Hepatocyte (in vitro differentiated cells): Measurements from ENCODE around the gene ST8SIA6. TPM values are rescaled to one million over a fixed set of nuclear protein-coding genes. Genes with fewer than 3 reads are reported as not detected.

Experiments used
- DNase-seq: peaks from one replicate; pipeline ENCODE4 v3.0.0-alpha.2; 2016; ENCODE audit warnings: low spot score
- H2AFZ ChIP-seq: fragments of 200-600 bp; sonication (generic); 2 replicates; pipeline ENCODE4 v1.6.0; 2016; ENCODE audit warnings: antibody characterized with exemption, mild to moderate bottlenecking
- H3K27ac ChIP-seq: fragments of 200-600 bp; sonication (generic); 2 replicates; pipeline ENCODE4 v1.5.1; 2016; ENCODE audit warnings: mild to moderate bottlenecking
- H3K27me3 ChIP-seq: fragments of 200-600 bp; sonication (generic); 2 replicates; pipeline ENCODE4 v1.6.1; 2016
- H3K36me3 ChIP-seq: fragments of 200-600 bp; sonication (generic); replicated peaks from 2 replicates; pipeline ENCODE4 v1.5.1; 2016; ENCODE audit warnings: low read depth; ENCODE audit not compliant: insufficient read depth
- H3K4me1 ChIP-seq: fragments of 200-600 bp; sonication (generic); 2 replicates; pipeline ENCODE4 v1.5.1; 2016; ENCODE audit warnings: mild to moderate bottlenecking, moderate library complexity; ENCODE audit not compliant: insufficient read depth
- H3K4me2 ChIP-seq: fragments of 200-600 bp; sonication (generic); 2 replicates; pipeline ENCODE4 v1.6.0; 2016
- H3K4me3 ChIP-seq: fragments of 200-600 bp; sonication (generic); 2 replicates; pipeline ENCODE4 v1.5.1; 2016; ENCODE audit warnings: mild to moderate bottlenecking
- H3K79me2 ChIP-seq: fragments of 200-600 bp; sonication (generic); 2 replicates; pipeline ENCODE4 v1.6.0; 2017; ENCODE audit warnings: mild to moderate bottlenecking
- H3K9me2 ChIP-seq: fragments of 200-600 bp; sonication (generic); replicated peaks from 2 replicates; pipeline ENCODE4 v1.6.0; 2017; ENCODE audit warnings: mild to moderate bottlenecking; ENCODE audit not compliant: insufficient read depth
- H3K9me3 ChIP-seq: fragments of 200-600 bp; sonication (generic); 2 replicates; pipeline ENCODE4 v1.5.1; 2016; ENCODE audit warnings: low read depth, mild to moderate bottlenecking
- H4K20me1 ChIP-seq: fragments of 200-600 bp; sonication (generic); 2 replicates; pipeline ENCODE4 v1.6.0; 2016; ENCODE audit warnings: mild to moderate bottlenecking; ENCODE audit not compliant: insufficient read depth, poor library complexity, severe bottlenecking
- EZH2 ChIP-seq: fragments of 200-600 bp; sonication (generic); IDR thresholded peaks from 2 replicates; pipeline ENCODE4 v1.6.1; 2016; ENCODE audit warnings: antibody characterized with exemption, mild to moderate bottlenecking, borderline replicate concordance
- EZH2phosphoT487 ChIP-seq: fragments of 200-600 bp; sonication (generic); IDR thresholded peaks from one replicate; pipeline ENCODE4 v1.6.1; 2018; ENCODE audit warnings: antibody characterized with exemption, mild to moderate bottlenecking, low read depth, moderate library complexity; ENCODE audit not compliant: unreplicated experiment, severe bottlenecking
- WGBS: methylation state at CpG from one replicate; pipeline ENCODE4 v1.1.6; 2016; ENCODE audit warnings: low lambda C conversion rate; ENCODE audit errors: missing lambda C conversion rate; 5-methylcytosine and 5-hydroxymethylcytosine counted together
- polyA plus RNA-seq: library from polyadenylated mRNA; unstranded; fragments of >200 nt; fragmentation: Nextera tagmentation; extraction: Ambion mirVana; gene quantifications from 2 replicates; pipeline ENCODE4 v1.2.1, GENCODE V29; 2016
- total RNA-seq: library from RNA; depleted of rRNA; stranded (reverse); fragments of >200 nt; gene quantifications from 2 replicates; pipeline ENCODE4 v1.2.3, GENCODE V29; 2014
- TF ChIP-seq, protein P1 (sequence below): fragments of 200-600 bp; sonication (generic); IDR thresholded peaks from 2 replicates; pipeline ENCODE4 v1.5.1; 2016; ENCODE audit warnings: antibody characterized with exemption, mild to moderate bottlenecking; ENCODE audit not compliant: poor library complexity

ST8SIA6 gene
- total and polyA plus RNA-seq, 2 experiments from 2014 or later: 0.10 TPM; not detected in 1

DNA sequence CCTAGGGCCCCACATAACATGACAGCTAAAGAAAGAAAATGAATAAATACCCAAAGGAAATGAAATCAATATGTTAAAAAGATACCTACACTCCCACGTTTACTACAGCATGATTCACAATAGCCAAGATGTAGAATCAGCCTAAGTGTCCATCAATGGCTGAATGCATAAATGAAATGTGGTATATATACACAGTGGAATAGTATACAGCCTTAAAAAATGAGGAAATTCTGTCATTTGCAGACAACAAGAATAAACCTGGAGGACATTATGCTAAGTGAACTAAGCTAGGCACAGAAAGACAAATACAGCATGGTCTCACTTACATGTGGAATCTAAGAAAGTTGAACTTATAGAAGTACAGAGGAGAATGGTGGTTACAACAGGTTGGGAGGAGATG, 102.9 kb downstream of the ST8SIA6 start:
- Histone ChIP-seq H3K4me2 (no peak overlapping the region), H3K4me1 (peaks cover 11% of the 10 kb centered on the region), H3K27me3 (no peaks in the 10 kb centered on the region), H4K20me1 (no peaks in the 10 kb centered on the region), H3K36me3 (no peaks in the 10 kb centered on the region), H2AFZ (no peak overlapping the region), H3K79me2 (no peaks in the 10 kb centered on the region), H3K9me3 (no peaks in the 10 kb centered on the region), H3K27ac (no peak overlapping the region), H3K9me2 (no peaks in the 10 kb centered on the region), H3K4me3 (no peak overlapping the region)
- TF ChIP-seq, protein P1, sequence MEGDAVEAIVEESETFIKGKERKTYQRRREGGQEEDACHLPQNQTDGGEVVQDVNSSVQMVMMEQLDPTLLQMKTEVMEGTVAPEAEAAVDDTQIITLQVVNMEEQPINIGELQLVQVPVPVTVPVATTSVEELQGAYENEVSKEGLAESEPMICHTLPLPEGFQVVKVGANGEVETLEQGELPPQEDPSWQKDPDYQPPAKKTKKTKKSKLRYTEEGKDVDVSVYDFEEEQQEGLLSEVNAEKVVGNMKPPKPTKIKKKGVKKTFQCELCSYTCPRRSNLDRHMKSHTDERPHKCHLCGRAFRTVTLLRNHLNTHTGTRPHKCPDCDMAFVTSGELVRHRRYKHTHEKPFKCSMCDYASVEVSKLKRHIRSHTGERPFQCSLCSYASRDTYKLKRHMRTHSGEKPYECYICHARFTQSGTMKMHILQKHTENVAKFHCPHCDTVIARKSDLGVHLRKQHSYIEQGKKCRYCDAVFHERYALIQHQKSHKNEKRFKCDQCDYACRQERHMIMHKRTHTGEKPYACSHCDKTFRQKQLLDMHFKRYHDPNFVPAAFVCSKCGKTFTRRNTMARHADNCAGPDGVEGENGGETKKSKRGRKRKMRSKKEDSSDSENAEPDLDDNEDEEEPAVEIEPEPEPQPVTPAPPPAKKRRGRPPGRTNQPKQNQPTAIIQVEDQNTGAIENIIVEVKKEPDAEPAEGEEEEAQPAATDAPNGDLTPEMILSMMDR: no peak
- TF ChIP-seq EZH2phosphoT487: no peak
- no peak for TF ChIP-seq EZH2
- DNase-seq: no peak
- WGBS: 80% methylated on average over 1 of the region's 1 CpG

DNA sequence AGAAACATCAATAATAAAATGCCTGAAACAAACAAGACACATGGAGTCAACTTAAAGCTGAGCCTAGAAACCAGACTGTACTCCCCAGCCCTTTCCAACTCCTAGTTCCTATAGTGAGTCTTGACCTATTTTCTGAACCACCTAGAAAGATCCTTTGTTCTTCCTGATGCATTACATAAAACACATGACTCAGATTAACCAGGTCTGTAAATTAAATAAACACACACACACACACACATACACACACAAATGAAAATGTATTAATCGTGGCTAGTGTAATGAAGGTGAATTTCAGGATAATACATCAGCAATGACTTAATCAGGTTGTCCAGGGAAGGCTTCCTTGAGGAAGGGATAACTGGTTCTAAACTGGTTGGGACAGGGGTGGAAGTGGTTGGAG, 104.7 kb downstream of the ST8SIA6 start:
- no peaks in the 10 kb centered on the region for H4K20me1 ChIP-seq
- H3K9me3 ChIP-seq: no peaks in the 10 kb centered on the region

DNA sequence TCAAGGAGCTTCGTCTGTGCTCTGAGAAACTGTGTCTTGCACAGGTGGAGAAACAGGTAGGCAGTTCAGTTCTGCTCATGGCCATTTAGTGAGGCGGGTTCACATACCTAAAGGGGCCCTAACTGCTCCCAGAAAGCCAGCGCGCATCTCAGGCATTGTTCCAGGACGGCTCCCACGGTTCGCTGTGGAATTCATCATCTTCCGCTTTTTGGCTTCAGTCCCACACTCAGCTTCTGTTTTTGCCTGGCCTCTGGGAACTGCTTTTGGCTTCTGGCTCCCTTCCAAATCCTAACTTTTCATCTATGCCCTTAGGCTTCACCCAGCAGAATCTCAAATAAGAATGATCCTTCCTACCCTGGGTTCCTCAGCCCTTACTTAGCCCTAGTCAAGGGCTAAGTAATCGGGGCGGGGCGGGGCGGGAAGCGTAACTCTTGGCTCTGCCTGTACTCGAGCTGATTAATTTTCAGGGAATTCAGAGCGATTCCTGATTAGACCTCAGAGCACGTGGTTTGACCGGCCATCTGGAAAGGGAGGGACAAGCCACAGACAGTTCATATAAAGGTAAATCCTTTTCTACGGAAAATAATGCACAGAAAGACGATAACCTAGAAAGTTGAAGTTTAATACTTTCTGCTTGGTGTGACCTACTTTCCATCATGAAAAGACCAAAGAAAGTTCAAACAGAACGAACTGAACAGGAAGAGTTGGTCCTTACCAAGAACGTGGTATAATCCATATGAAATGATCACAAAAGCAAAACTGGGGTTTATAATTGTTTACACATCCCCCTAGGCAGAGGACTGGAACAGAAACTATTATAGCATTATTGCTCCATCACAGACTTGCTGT, 105.7 kb downstream of the ST8SIA6 start:
- H2AFZ ChIP-seq: peak overlapping the region; percentile 43
- 56% methylated on average over 21 of the region's 21 CpGs for WGBS
- TF ChIP-seq EZH2phosphoT487 (no peak), EZH2 (no peak)
- TF ChIP-seq, protein P1: no peak
- no peaks in the 10 kb centered on the region for H3K79me2 ChIP-seq
- H3K4me2 ChIP-seq: peak overlapping the region; percentile 67
- no peaks in the 10 kb centered on the region for H3K9me3 ChIP-seq
- H3K36me3 ChIP-seq: no peaks in the 10 kb centered on the region
- H3K4me1 ChIP-seq: peaks cover 11% of the 10 kb centered on the region
- no peaks in the 10 kb centered on the region for H4K20me1 ChIP-seq
- H3K9me2 ChIP-seq: no peaks in the 10 kb centered on the region
- no peak overlapping the region for H3K4me3 ChIP-seq
- H3K27ac ChIP-seq: no peak overlapping the region
- no peaks in the 10 kb centered on the region for H3K27me3 ChIP-seq
- DNase-seq: peak; percentile 17

More for the DNA sequence above, 104.7 kb downstream of the ST8SIA6 start:
- peaks cover 11% of the 10 kb centered on the region for H3K4me1 ChIP-seq
- no peak overlapping the region for H3K4me3 ChIP-seq
- 89% methylated on average over 1 of the region's 1 CpG for WGBS
- no peaks in the 10 kb centered on the region for H3K9me2 ChIP-seq
- no peak overlapping the region for H3K27ac ChIP-seq
- TF ChIP-seq, protein P1: no peak
- TF ChIP-seq EZH2phosphoT487 (no peak), EZH2 (no peak)
- no peaks in the 10 kb centered on the region for H3K27me3 ChIP-seq
- no peak for DNase-seq
- no peak overlapping the region for H2AFZ ChIP-seq
- H3K4me2 ChIP-seq: no peak overlapping the region
- no peaks in the 10 kb centered on the region for H3K79me2 ChIP-seq
- no peaks in the 10 kb centered on the region for H3K36me3 ChIP-seq
